Measurements from ENCODE around the gene PTGIR.

PTGIR gene

DNA sequence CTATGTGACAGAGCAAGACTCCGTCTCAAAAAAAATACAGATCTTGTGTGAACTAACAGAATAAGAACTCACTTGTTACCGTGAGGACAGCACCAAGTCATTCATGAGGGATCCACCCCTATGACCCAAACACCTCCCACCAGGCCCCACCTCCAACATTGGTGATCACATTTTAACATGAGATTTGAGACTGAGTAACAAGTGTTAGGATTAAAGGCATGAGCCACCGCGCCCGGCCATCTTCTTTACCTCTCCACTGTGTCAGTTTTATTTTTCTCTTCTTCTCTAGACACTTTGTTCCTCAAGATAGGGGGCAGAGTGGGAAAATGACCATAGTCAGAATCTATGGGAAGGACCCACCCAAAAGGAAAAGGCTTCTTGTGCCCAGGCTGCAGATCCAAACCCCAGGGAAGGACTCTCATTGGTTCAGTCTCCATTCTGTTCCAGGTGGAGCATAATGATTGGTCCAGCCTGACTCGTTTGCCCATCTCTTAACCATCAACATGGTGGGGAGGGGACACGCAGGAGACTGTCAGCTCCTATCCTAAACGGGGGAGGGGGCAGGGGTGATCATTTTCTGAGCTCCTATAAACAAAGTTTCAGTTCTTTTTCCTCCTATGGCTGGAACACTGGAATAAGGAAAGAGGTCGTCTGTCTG lies 25.0 kb downstream of the PTGIR start:
- no peak overlapping the region for H3K18ac ChIP-seq (ENCODE audit: low read length)
- peak overlapping the region; percentile 93 for H3K4ac ChIP-seq (ENCODE audit: low read depth, low read length)
- H2BK120ac ChIP-seq (ENCODE audit: low read depth, low read length), result no peak overlapping the region
- DNase-seq, result peak; percentile 54
- H3K4me3 ChIP-seq (ENCODE audit: low read length), result no peak overlapping the region
- H4K5ac ChIP-seq (ENCODE audit: low read length), result no peak overlapping the region
- H2BK5ac ChIP-seq (ENCODE audit: low read length), result no peak overlapping the region
- peaks cover 11% of the 10 kb centered on the region for H3K4me1 ChIP-seq (ENCODE audit: control insufficient read depth, low read depth, low read length)
- peaks cover 10% of the 10 kb centered on the region for H3K79me1 ChIP-seq (ENCODE audit: low read length)
- H3K23ac ChIP-seq (ENCODE audit: low read length), result no peak overlapping the region
- H3K4me2 ChIP-seq (ENCODE audit: low read length), result no peak overlapping the region
- no peak overlapping the region for H4K8ac ChIP-seq (ENCODE audit: low read depth, low read length)
- no peaks in the 10 kb centered on the region for H3K36me3 ChIP-seq (ENCODE audit: control insufficient read depth, insufficient read depth, low read length)
- no peak overlapping the region for H3K27ac ChIP-seq (ENCODE audit: low read depth, low read length)
- peaks cover 37% of the 10 kb centered on the region for H3K79me2 ChIP-seq (ENCODE audit: control insufficient read depth, insufficient read depth, low read length)
- no peak overlapping the region for H2AK5ac ChIP-seq (ENCODE audit: low read length)
- peak overlapping the region; percentile 58 for H3K56ac ChIP-seq (ENCODE audit: low read length)
- H3K27me3 ChIP-seq (ENCODE audit: insufficient read depth, low read length, poor library complexity), result no peaks in the 10 kb centered on the region
- WGBS (ENCODE audit: extremely low coverage, insufficient coverage, low lambda C conversion rate), result no CpG with 5 or more reads among the region's 9 CpGs
- H3K9ac ChIP-seq (ENCODE audit: low read length), result peak overlapping the region; percentile 46
- H2BK15ac ChIP-seq (replicated peaks; ENCODE audit: low read depth), result no peak overlapping the region

DNA sequence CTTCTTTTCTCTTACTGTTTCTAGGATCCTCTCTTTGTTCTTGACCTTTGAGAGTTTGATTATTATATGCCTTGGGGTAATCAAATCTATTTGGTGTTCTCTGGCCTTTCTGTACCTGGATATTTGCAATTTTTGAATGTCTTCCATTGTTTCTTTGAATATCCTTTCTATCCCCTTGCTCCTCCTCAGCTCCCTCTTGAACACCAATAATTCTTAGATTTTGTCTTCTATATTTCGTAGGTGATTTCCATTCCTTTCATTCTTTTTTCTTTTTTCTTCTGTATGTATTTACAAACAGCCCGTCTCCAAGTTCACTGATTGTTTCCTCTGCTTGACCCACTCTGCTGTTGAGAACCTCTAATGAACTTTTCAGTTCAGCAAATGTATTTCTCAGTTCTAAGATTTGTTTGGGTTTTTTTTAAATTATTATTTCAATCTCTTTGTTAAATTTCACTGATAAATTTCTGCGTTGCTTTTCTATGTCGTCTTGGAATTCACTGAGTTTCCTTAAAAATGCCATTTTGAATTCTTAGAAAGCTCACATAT lies 26.4 kb downstream of the PTGIR start:
- H3K4me1 ChIP-seq (ENCODE audit: control insufficient read depth, low read depth, low read length), result peaks cover 6% of the 10 kb centered on the region
- no CpG with 5 or more reads among the region's 4 CpGs for WGBS (ENCODE audit: extremely low coverage, insufficient coverage, low lambda C conversion rate)

DNA sequence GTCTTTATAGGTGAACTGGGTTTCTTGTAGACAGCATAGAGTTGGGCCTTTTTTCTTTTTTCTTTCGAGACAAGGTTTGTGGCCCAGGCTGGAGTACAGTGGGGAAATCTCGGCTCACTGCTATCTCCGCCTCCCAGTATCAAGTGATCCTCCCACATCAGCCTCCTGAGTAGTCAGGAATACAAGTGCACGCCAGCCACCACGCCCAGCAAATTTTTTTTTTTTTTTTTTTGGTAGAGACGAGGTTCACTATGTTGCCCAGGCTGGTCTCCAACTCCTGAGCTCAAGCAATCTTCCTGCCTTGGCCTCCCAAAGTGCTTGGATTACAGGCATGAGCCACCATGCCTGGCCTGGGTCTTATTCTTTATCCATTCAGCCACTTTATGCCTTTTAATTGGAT lies 28.9 kb downstream of the PTGIR start:
- Histone ChIP-seq H3K27ac (ENCODE audit: low read depth, low read length) (no peak overlapping the region), H3K27me3 (ENCODE audit: insufficient read depth, low read length, poor library complexity) (no peaks in the 10 kb centered on the region), H3K18ac (ENCODE audit: low read length) (no peak overlapping the region), H2AK5ac (ENCODE audit: low read length) (no peak overlapping the region), H3K36me3 (ENCODE audit: control insufficient read depth, insufficient read depth, low read length) (no peaks in the 10 kb centered on the region), H3K4me3 (ENCODE audit: low read length) (no peak overlapping the region), H2BK120ac (ENCODE audit: low read depth, low read length) (no peak overlapping the region), H3K4me1 (ENCODE audit: control insufficient read depth, low read depth, low read length) (no peaks in the 10 kb centered on the region), H3K4ac (ENCODE audit: low read depth, low read length) (no peak overlapping the region), H4K8ac (ENCODE audit: low read depth, low read length) (no peak overlapping the region), H3K56ac (ENCODE audit: low read length) (no peak overlapping the region), H3K4me2 (ENCODE audit: low read length) (no peak overlapping the region), H3K9ac (ENCODE audit: low read length) (no peak overlapping the region), H2BK5ac (ENCODE audit: low read length) (no peak overlapping the region), H3K23ac (ENCODE audit: low read length) (no peak overlapping the region), H3K79me1 (ENCODE audit: low read length) (no peaks in the 10 kb centered on the region), H3K79me2 (ENCODE audit: control insufficient read depth, insufficient read depth, low read length) (no peaks in the 10 kb centered on the region), H2BK15ac (replicated peaks; ENCODE audit: low read depth) (no peak overlapping the region), H4K5ac (ENCODE audit: low read length) (no peak overlapping the region)
- DNase-seq, result no peak
- no CpG with 5 or more reads among the region's 6 CpGs for WGBS (ENCODE audit: extremely low coverage, insufficient coverage, low lambda C conversion rate)

More for the DNA sequence above, 26.4 kb downstream of the PTGIR start:
- no peak overlapping the region for H3K4me2 ChIP-seq (ENCODE audit: low read length)
- DNase-seq, result no peak
- H3K23ac ChIP-seq (ENCODE audit: low read length), result no peak overlapping the region
- no peak overlapping the region for H2BK15ac ChIP-seq (replicated peaks; ENCODE audit: low read depth)
- peaks cover 5% of the 10 kb centered on the region for H3K79me1 ChIP-seq (ENCODE audit: low read length)
- no peak overlapping the region for H3K4me3 ChIP-seq (ENCODE audit: low read length)
- H3K56ac ChIP-seq (ENCODE audit: low read length), result no peak overlapping the region
- no peak overlapping the region for H3K18ac ChIP-seq (ENCODE audit: low read length)
- no peak overlapping the region for H2BK120ac ChIP-seq (ENCODE audit: low read depth, low read length)
- no peak overlapping the region for H4K5ac ChIP-seq (ENCODE audit: low read length)
- H2BK5ac ChIP-seq (ENCODE audit: low read length), result no peak overlapping the region
- no peak overlapping the region for H4K8ac ChIP-seq (ENCODE audit: low read depth, low read length)
- no peak overlapping the region for H2AK5ac ChIP-seq (ENCODE audit: low read length)
- H3K36me3 ChIP-seq (ENCODE audit: control insufficient read depth, insufficient read depth, low read length), result no peaks in the 10 kb centered on the region
- H3K4ac ChIP-seq (ENCODE audit: low read depth, low read length), result no peak overlapping the region
- H3K9ac ChIP-seq (ENCODE audit: low read length), result no peak overlapping the region
- H3K79me2 ChIP-seq (ENCODE audit: control insufficient read depth, insufficient read depth, low read length), result peaks cover 23% of the 10 kb centered on the region
- no peak overlapping the region for H3K27ac ChIP-seq (ENCODE audit: low read depth, low read length)
- H3K27me3 ChIP-seq (ENCODE audit: insufficient read depth, low read length, poor library complexity), result no peaks in the 10 kb centered on the region

DNA sequence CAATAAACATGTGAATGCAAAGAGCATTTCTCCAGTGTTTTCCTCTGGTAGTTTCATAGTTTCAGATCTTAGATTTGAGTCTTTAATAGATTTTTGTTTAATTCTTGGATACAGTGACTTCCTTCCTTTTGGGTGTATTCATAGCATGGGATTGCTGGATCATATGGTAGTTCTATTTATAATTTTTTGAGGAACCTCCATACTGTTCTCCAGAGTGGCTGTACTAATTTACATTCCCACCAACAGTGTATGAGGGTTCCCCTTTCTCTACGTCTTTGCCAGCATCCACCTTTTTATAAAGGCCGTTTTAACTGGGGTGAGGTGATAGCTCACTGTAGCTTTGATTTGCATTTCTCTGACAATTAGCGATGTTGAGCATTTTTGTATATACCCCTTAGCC lies 33.0 kb downstream of the PTGIR start:
- Histone ChIP-seq H3K4me3 (ENCODE audit: low read length) (no peak overlapping the region), H3K36me3 (ENCODE audit: control insufficient read depth, insufficient read depth, low read length) (no peaks in the 10 kb centered on the region), H3K4me2 (ENCODE audit: low read length) (no peak overlapping the region), H3K23ac (ENCODE audit: low read length) (no peak overlapping the region), H2BK15ac (replicated peaks; ENCODE audit: low read depth) (no peak overlapping the region), H3K4me1 (ENCODE audit: control insufficient read depth, low read depth, low read length) (peaks cover 6% of the 10 kb centered on the region), H3K27ac (ENCODE audit: low read depth, low read length) (no peak overlapping the region), H2BK120ac (ENCODE audit: low read depth, low read length) (no peak overlapping the region), H2BK5ac (ENCODE audit: low read length) (no peak overlapping the region), H3K18ac (ENCODE audit: low read length) (no peak overlapping the region), H4K5ac (ENCODE audit: low read length) (no peak overlapping the region), H3K9ac (ENCODE audit: low read length) (no peak overlapping the region), H3K56ac (ENCODE audit: low read length) (no peak overlapping the region), H2AK5ac (ENCODE audit: low read length) (no peak overlapping the region), H3K27me3 (ENCODE audit: insufficient read depth, low read length, poor library complexity) (no peaks in the 10 kb centered on the region), H4K8ac (ENCODE audit: low read depth, low read length) (no peak overlapping the region), H3K4ac (ENCODE audit: low read depth, low read length) (no peak overlapping the region), H3K79me2 (ENCODE audit: control insufficient read depth, insufficient read depth, low read length) (no peaks in the 10 kb centered on the region), H3K79me1 (ENCODE audit: low read length) (no peaks in the 10 kb centered on the region)
- no peak for DNase-seq
- WGBS (ENCODE audit: extremely low coverage, insufficient coverage, low lambda C conversion rate), result no CpG with 5 or more reads among the region's 3 CpGs

DNA sequence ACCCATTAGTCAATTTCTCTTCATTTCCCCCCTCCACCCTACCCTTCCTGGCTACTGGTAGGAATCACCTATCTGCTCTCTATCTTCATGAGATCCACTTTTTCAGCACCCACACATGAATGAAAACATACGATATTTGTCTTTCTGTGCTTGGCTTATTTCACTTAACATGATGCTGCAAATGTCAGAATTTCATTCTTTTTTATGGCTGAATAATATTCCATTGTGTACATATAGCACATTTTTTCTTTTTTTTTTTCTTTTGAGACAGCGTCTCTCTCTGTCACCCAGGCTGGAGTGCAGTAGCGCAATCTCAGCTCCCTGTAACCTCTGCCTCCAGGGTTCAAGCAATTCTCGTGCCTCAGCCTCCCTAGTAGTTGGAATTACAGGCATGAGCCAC lies 33.6 kb downstream of the PTGIR start:
- Histone ChIP-seq H3K4me1 (ENCODE audit: control insufficient read depth, low read depth, low read length) (peaks cover 6% of the 10 kb centered on the region), H3K36me3 (ENCODE audit: control insufficient read depth, insufficient read depth, low read length) (no peaks in the 10 kb centered on the region), H2BK5ac (ENCODE audit: low read length) (no peak overlapping the region), H3K27ac (ENCODE audit: low read depth, low read length) (no peak overlapping the region), H2BK15ac (replicated peaks; ENCODE audit: low read depth) (no peak overlapping the region), H3K4me3 (ENCODE audit: low read length) (no peak overlapping the region), H3K27me3 (ENCODE audit: insufficient read depth, low read length, poor library complexity) (no peaks in the 10 kb centered on the region), H3K9ac (ENCODE audit: low read length) (no peak overlapping the region), H3K23ac (ENCODE audit: low read length) (no peak overlapping the region), H3K79me2 (ENCODE audit: control insufficient read depth, insufficient read depth, low read length) (no peaks in the 10 kb centered on the region), H3K18ac (ENCODE audit: low read length) (no peak overlapping the region), H2BK120ac (ENCODE audit: low read depth, low read length) (no peak overlapping the region), H4K5ac (ENCODE audit: low read length) (no peak overlapping the region), H3K79me1 (ENCODE audit: low read length) (no peaks in the 10 kb centered on the region), H3K56ac (ENCODE audit: low read length) (no peak overlapping the region), H3K4me2 (ENCODE audit: low read length) (no peak overlapping the region), H4K8ac (ENCODE audit: low read depth, low read length) (no peak overlapping the region), H3K4ac (ENCODE audit: low read depth, low read length) (no peak overlapping the region), H2AK5ac (ENCODE audit: low read length) (no peak overlapping the region)
- DNase-seq, result no peak
- WGBS (ENCODE audit: extremely low coverage, insufficient coverage, low lambda C conversion rate), result no CpG with 5 or more reads among the region's 4 CpGs

DNA sequence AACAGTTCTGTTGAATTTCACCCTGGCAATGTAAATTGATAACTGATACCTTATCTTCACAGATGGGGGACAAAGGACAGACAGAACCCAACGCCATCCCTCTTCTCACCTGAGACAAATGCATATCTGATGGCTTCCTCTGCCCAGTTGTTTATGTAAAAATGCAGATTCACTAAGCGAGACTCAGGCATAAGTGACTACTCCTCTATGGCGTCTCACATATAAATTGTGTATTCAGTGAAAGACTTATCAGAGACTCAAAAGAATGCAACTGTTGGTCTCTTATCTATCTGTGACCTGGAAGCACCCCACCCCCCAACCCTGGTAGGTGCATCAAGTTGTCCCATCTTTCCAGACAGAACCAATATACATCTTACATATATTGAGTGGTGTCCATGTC lies 37.0 kb downstream of the PTGIR start:
- Histone ChIP-seq H3K9ac (ENCODE audit: low read length) (no peak overlapping the region), H3K79me2 (ENCODE audit: control insufficient read depth, insufficient read depth, low read length) (no peaks in the 10 kb centered on the region), H3K23ac (ENCODE audit: low read length) (no peak overlapping the region), H4K8ac (ENCODE audit: low read depth, low read length) (no peak overlapping the region), H3K79me1 (ENCODE audit: low read length) (no peaks in the 10 kb centered on the region), H3K4ac (ENCODE audit: low read depth, low read length) (no peak overlapping the region), H3K4me2 (ENCODE audit: low read length) (no peak overlapping the region), H3K4me1 (ENCODE audit: control insufficient read depth, low read depth, low read length) (peaks cover 6% of the 10 kb centered on the region), H4K5ac (ENCODE audit: low read length) (no peak overlapping the region), H2BK120ac (ENCODE audit: low read depth, low read length) (peak overlapping the region; percentile 74), H3K56ac (ENCODE audit: low read length) (peak overlapping the region; percentile 17), H3K36me3 (ENCODE audit: control insufficient read depth, insufficient read depth, low read length) (no peaks in the 10 kb centered on the region), H2BK5ac (ENCODE audit: low read length) (peak overlapping the region; percentile 65), H2BK15ac (replicated peaks; ENCODE audit: low read depth) (no peak overlapping the region), H3K4me3 (ENCODE audit: low read length) (no peak overlapping the region), H3K18ac (ENCODE audit: low read length) (no peak overlapping the region), H3K27ac (ENCODE audit: low read depth, low read length) (peak overlapping the region; percentile 33), H3K27me3 (ENCODE audit: insufficient read depth, low read length, poor library complexity) (no peaks in the 10 kb centered on the region), H2AK5ac (ENCODE audit: low read length) (no peak overlapping the region)
- DNase-seq, result peak; percentile 96
- WGBS (ENCODE audit: extremely low coverage, insufficient coverage, low lambda C conversion rate), result no CpG with 5 or more reads among the region's 3 CpGs
